SIG-M5 treated with dmso at 0.1 percent for 504 hours (cell line): ENCODE data around the gene METTL15.
"Not testable (repeated sequence)": the region's sequence is repeated elsewhere in the genome, so short reads cannot be mapped to it uniquely, and the experiment has no call there.

Experiments used
- DNase-seq: peaks from one replicate; lab custom pipeline; 2025; ENCODE audit not compliant: unreplicated experiment; lab: John Stamatoyannopoulos, UW

METTL15 gene

DNA sequence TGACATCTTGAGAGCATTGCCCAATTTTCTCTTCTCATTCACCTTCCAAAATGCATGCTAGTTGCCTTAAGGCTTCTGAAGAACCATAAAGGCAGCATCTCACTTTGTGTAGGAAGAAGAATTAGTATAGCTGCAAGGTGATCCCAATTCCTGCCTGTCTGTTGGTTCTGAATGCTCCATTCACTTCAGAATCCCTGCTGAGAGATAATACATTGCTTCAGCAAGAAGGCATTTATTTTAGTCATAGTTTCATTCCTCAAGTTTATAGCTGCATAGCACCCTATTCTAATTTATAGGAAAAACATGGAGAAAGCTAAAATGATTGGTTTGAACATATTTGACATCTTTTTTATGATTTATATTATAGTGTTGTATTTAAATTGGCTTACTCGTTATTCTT is 181.3 kb downstream of the METTL15 start:
- no peak for DNase-seq

DNA sequence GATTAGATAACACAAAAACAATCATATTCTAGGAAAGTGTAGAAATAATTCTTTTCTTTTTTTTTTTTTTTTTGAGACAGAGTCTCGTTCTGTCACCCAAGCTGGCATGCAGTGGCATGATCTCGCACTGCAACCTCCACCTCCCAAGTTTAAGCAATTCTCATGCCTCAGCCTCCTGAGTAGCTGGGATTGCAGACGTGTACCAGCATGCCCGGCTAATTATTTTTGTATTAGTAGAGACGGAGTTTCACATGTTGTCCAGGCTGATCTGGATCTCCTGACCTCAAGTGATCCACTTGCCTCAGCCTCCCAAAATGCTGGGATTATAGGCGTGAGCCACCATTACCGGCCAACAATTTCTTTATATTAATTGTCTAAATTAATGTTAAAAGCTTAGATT is 182.8 kb downstream of the METTL15 start:
- not testable (repeated sequence) for DNase-seq

DNA sequence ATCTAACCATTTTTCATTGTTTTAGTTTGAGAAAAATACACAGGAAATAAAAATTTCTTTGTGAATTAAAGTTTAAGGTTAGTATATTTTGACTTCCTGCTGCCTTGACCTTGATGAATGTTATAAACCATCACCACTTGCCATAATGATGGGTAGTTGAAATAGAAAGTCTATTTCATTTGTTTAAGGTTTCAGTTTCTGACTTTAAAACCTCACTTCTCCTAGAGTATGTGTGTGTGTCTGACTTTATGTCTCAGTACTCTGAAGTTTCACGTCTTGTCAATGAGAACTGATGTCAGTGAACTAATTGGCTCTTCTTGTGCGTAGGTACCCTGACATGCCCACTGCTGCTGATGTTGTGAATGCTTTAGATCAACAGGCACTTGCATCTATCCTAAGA is 188.2 kb downstream of the METTL15 start:
- DNase-seq = no peak

DNA sequence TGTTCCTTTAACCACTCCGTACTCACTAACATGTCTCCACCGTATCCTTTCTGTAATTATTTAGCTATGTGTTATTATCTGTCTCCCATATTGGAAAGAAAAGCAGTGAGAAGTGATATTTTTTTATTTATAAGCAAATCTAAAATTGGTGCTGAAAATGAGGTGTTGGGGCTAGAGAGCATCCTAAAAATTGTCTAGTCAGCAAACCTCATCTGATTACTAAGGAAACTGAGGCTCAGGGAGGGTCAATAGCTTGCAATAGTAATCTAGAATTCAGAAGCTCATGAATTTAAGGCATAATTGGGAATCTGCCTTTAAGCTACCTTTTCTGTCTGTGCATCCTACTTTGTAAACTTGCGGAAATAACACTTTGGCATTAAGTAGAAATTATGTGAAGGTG is 190.0 kb downstream of the METTL15 start:
- DNase-seq = no peak

DNA sequence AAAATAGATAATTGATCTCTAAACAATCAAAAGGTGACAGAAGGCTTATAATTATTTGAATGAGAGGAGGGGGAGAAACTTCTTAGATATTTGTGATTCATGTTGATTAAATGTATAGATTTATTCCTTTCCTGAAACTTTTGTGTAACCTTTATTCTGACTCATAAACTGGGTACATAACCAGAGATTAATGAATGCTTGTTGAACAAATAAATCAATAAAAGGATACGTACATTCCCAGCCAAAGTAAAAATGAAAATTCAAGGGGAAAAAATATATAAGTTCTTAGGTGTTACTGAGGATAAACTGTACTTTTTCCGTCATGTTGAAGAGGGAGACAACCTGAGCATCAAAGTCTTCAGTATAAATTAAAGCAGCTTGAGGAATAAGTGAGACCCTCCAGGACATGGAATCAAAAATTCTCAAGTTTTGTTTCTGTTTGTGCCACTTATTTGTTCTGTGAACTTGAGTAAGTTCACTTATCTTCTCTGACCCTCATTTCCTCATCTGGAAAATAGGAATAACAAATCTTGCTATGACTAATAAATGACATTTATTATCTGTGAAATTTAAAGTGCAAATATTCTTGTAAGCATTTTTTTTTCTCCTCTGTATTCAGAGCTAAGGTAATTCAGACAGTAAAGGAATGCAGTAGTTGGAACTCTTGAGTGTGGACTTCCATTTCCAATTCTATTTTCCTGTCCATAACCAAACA is 195.4 kb downstream of the METTL15 start:
- DNase-seq = no peak

DNA sequence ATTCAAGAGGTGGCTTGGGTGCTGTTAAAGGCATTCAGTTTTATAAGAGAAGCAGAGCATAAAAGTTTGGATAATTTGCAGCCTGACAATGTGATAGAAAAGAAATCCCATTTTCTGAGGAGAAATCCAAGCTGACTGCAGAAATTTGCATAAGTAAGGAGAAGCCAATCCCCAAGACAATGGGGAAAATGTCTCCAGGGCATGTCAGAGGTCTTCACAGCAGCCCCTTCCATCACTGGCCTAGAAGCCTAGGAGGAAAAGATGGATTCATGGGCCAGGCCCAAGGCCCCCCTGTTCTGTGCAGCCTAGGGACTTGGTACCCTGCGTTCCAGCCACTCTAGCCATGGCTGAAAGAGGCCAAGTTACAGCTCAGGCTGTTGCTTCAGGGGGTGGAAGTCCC is 207.3 kb downstream of the METTL15 start:
- no peak for DNase-seq

DNA sequence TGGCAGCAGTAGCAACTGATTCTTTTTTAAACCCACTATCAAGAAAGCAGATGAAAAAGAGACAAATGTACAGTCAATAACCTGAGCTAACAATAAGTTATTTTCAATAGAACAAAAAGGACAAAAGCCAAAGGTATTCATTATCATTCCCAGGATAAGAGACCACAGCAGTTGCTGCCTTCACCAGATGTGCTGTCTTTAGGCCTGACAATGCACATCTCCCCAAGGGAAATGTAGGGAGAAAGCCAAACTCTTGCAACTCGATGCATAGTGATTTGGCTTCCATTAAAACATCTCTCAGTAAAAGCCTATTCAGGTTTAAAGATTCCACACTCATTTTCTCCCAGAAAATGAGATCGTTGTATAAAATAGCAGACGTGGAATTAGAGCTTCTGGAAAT is 210.7 kb downstream of the METTL15 start:
- DNase-seq = no peak

DNA sequence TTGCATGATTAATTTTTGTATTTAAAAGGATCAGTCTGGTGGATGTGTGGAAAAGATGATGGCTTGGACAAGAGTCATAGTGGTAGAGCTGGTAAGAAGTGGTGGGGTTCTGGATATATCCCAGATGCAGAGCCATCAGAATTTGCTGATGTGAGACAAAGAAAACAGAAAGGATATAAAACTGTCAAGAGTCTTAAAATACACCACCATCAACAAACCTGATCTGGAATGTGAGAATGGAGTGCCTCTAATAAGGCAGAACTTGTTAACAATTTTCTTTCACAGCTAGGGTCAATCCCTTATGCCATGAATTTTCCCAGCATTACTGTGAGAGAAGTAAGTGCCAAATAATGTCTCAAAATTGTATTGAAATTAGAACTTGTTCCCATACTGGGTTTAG is 215.4 kb downstream of the METTL15 start:
- no peak for DNase-seq

DNA sequence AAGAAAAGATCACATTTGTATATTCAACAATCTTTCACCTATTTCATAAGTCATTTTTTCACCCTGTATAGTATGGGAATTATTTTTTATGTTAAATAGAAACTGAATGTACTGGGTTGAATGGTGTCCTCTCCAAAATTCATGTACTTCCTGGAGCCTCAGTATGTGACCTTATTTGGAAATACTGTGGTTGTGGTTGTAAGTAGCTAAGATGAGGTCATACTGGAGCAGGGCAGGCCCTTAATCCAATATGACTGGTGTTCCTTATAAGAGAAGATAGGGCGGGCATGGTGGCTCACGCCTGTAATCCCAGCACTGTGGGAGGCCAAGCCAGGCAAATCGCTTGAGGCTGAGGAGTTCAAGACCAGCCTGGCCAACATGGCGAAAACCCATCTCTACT is 224.2 kb downstream of the METTL15 start:
- not testable (repeated sequence) for DNase-seq

DNA sequence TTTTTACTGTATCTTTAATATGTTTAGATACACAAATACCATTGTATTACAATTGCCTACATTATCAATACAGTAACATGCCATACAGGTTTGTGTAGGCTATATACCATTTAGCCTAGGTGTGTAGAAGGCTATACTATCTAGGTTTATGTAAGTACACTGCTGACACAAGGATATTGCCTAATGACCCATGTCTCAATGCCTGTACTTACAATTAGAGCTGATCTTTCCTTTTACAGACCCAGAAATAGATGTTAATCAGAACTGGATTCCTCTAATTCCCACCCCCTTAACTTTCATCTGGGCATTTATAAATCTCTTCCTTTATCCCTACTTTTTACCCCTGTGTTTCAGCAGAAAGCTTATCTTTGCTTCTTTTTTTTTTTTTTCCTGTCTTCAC is 229.5 kb downstream of the METTL15 start:
- no peak for DNase-seq

DNA sequence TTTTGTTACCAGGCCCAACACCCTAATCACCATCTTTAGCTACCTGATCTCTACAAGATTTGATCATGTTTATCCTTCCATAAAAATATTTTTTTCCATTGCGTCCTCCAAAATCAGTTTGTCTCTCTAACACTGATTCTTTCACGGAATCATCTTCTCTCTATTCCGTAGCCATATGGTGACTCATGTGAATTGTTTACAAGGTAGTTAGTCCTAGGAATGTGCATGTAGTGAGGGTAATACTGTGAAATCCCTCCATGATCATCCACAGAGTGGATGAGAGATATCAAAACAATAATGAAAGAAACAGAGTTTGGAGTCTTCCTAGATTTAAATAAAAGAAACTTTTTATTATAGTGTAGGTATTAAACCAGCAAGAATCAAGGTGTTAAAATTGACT is 230.2 kb downstream of the METTL15 start:
- DNase-seq = no peak

DNA sequence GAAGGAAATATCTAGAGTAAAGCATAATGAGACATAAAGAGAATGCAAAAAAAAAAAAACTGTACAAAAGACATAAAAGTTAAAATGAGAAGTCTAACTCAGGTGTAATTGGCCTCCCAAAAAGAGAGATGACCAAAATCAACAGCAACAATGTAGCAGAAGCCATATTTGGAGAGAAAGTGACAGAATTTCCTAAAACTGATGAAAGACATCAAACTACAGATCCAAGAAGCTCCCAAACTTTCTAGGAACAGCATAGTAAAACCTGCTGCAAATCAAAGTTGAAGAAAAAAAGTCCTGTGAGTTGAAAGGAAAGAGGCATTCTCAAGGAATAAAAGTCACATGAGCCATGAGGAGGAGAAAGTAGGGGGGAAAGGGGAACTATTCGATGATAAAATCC is 231.3 kb downstream of the METTL15 start:
- no peak for DNase-seq

DNA sequence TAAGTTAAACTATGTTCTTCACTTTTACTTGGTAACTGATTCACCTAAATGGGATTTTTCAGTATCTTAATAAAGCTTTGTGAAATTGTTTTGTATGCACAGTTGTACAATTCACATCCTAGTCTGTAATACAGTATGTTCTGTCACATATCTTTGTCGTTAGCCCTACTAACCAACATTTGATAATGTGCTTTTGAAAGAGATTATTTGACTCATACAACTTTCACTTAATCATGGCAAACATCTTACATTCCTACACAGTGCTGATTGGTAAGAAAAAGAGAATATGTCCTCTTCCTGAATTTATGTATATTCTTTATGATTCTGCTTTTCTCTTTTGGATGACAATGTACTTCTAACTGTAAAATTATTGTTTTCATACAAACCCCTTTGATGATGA is 234.5 kb downstream of the METTL15 start:
- no peak for DNase-seq

DNA sequence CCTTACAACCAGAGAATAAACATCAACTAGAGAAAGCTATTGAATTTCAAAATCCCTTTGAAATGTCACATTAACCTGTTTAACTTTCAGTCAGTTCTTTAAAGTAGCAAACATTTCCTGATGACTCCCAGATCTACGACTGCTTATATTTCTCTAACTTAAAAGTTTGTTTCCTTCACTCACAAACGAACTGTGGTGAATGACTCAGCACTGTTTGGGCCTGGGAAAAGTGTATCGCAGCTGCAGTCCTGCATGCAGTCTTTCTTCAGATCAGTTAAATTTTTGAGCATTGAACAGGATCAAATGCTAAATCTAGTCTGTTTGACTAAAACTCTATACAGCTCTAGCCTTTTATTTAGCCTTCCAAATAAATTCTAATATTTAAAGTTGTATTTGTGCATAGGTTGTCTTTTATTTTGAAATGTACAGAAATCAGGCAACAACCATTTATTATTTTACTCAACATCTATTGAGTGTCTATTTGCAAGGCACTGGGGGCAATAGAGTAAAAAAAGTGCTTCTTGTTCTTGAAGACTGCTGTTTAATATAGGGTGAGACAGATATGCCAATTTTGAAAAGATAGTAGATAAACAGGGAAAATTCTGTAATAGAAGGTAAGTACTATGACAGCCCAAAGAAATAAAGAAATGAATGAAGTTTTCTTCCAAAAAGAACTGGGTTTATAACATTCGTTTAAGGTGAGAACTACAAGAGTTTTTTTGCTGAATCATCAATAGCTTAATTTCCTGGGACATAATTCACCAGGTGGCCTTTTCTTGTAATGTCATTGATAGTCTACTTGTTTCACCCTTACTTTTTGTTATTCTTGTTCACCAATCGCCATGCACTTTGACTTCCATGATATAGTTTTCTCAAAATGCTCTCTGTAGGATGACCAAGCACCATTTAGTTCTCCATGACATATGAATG is 235.4 kb downstream of the METTL15 start:
- no peak for DNase-seq

DNA sequence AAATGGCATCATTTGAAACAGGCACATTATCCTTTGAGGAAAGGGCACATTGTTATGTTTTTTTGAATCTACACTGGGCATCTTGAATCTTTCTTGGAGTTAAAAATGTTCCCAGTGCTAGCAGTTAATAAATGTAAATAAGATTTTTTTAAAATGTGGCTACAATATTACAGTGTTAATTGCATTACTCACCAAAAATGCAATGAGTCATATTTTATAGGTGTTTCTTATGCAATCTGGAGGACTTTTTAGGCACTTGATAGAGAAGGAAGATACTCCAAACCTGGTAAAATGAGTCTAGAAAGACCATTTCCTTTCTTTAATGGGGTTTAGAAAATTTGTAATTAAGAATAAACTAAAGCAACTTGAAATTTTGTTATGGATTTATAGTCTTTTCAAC is 238.0 kb downstream of the METTL15 start:
- no peak for DNase-seq

DNA sequence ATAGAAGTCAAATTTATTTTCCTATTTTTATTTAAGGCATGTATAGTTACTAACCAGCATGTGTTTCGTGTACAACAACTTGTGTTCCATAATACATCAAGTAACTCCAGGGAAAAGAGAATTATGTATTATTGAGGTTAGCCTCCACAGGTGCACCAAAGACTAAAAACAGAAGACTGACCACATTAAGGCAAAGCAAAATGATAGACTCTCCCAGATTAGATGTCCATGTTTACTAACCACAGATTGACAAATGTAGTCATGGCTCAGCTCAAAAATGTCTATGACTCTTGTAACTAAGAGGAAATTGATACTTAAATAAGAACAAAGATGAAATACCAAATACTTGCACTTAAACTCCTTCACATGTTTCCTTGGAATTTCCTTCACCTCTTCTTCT is 238.5 kb downstream of the METTL15 start:
- no peak for DNase-seq

DNA sequence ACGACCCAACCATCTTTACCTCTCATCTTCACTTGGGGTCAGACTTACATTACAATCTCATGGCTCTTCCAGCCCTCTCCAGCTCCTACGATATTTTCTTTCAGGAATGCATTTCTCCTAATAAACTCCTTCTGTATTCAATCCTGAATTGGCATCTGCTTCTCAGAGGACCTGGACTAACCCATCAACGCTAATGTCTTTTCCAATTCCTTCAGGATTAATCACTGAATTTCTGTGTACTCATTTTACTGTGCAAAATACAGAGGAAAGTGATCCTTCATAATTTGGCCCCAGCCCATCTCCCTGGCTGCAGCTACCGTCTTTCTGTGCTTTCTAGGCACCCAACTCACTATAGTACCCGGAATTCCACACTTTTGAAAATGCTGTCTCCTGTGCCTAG is 239.2 kb downstream of the METTL15 start:
- DNase-seq = no peak

DNA sequence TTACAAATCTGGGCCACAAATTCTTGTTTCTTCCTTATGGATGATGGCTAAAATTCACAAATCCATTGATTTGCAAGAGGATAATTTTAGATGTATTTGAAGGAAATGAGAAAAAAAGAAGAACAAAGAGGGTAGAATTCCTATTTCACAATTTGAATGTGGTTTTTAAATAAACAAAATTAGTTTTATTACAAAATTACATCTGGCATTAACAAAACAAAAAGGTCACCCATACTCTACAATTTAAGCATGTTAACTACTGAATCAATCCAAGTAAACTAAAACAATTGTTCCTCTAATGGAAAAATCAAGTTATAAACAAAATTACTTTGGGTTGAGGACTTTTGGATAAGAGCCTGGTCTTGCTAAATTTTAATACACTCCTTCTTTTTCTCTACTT is 242.0 kb downstream of the METTL15 start:
- DNase-seq = no peak

DNA sequence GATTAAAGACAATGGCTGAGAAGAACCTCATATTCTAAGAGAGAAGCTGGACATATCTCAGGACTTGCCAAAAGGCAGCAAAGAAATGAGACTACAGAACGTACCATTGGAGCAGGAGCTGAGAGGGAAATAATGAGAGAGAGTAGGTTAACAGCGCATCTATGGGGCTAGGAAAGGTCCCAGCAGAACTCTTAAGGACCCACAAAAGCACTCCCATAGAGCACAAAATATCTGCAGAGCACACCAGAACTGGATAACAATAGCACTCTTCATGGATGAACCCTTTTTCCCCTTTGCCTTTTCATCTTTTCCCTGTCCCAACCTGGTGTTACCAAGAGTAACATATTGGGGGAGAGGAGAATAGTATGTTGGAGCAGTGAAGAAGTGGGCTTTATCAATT is 245.8 kb downstream of the METTL15 start:
- no peak for DNase-seq

DNA sequence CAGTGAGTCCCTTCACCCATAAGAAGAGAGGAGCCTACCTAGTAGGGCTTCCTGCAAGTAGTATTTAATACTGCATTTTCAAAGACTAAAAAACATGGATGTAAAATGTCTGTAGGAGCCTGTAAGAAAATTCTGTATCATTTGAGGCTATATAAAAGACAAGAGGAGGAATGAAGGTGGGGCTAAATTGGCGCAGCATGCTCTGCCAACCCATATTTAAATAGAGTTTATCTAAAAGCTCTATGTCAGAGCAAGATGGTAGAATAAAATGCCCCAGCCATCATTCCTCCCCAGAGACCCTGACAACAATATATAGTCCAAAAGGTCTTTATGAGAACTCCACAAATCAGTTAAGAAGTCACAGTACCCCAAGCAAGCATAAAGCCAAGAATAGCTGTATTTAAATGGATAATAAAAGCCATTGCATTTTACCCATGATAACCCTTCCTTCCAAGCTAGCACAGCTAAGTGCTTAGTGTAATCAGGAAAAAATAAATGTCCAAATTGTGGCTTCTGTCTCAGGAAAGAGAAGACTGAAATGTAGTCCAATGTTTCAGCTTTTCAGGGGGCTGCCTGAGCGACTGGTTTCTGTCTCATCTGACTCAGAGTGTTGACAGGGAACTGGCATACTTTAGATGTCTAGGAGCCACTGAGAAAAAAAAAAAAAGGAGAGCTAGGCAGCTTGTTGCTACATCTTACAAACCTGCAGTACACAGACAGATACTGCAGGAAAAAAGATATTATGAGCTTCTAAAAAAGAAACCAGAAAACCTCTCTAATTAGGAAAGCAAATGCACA is 258.6 kb downstream of the METTL15 start:
- no peak for DNase-seq

DNA sequence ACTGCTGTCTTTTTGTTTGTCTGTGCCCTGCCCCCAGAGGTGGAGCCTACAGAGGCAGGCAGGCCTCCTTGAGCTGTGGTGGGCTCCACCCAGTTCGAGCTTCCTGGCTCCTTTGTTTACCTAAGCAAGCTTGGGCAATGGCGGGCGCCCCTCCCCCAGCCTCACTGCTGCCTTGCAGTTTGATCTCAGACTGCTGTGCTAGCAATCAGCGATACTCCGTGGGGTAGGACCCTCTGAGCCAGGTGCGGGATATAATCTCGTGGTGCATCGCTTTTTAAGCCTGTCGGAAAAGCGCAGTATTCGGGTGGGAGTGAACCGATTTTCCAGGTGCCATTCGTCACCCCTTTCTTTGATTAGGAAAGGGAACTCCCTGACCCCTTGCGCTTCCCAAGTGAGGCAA is 269.9 kb downstream of the METTL15 start:
- DNase-seq = not testable (repeated sequence)
